GM12878 (cell line): ENCODE data around the gene OVCA2.

ENCODE experiments used
- CTCF ChIP-seq, 3 experiments: IDR thresholded peaks in 2 of 3; conservative IDR thresholded peaks in 1 of 3; 2 replicates each; pipeline ENCODE4 v1.5.1; 2011; ENCODE audit warnings: low read depth in 3 of 3, low read length in 3 of 3, mild to moderate bottlenecking in 3 of 3, control low read depth in 2 of 3, moderate library complexity in 2 of 3, inconsistent platforms in 1 of 3, mixed read lengths in 1 of 3; ENCODE audit not compliant: control insufficient read depth in 2 of 3, insufficient read depth in 1 of 3; ENCODE audit errors: extremely low read depth in 1 of 3
- SRF ChIP-seq, 2 experiments: IDR thresholded peaks; 2 replicates each; pipeline ENCODE4 v1.6.1; 2011; ENCODE audit warnings: low read depth in 2 of 2, low read length in 2 of 2, mild to moderate bottlenecking in 1 of 2, moderate library complexity in 1 of 2

- TF ChIP-seq CTCF (IDR thresholded peaks at IDR 0.05 in 2 of 3, conservative IDR thresholded peaks at IDR 0.05 in 1 of 3; ENCODE audit: control insufficient read depth in 2 of 3, extremely low read depth in 1 of 3, insufficient read depth in 1 of 3, low read depth in 3 of 3, low read length in 3 of 3) (no peak), SRF (IDR thresholded peaks at IDR 0.05; ENCODE audit: low read depth in 2 of 2, low read length in 2 of 2) (no peak)
These were observed 13.1 kb upstream of the OVCA2 start for GRCh38 chr17:2028737-2029136.
